HG03108 (cell line): ENCODE measurements around the gene CNTNAP2.
"Not testable (repeated sequence)": the region's sequence is repeated elsewhere in the genome, so short reads cannot be mapped to it uniquely, and the experiment has no call there.

ENCODE experiments used
- ATAC-seq: cut with Tn5 transposase; IDR thresholded peaks from one replicate; pipeline ENCODE4 v1.9.1; 2021; ENCODE audit warnings: moderate library complexity; ENCODE audit not compliant: unreplicated experiment

Gene CNTNAP2

GRCh38 chr7:147801762-147802161 lies 1685.2 kb downstream of the CNTNAP2 start:
- not testable (repeated sequence) for ATAC-seq

GRCh38 chr7:147803151-147803550 lies 1686.5 kb downstream of the CNTNAP2 start:
- ATAC-seq, result no peak

- no peak for ATAC-seq
Observed at GRCh38 chr7:147803606-147804005, 1687.0 kb downstream of the CNTNAP2 start.

GRCh38 chr7:147804032-147804431 lies 1687.4 kb downstream of the CNTNAP2 start:
- ATAC-seq, result no peak

- no peak for ATAC-seq
Observed at GRCh38 chr7:147805996-147806576, 1689.5 kb downstream of the CNTNAP2 start.

GRCh38 chr7:147809786-147810185 lies 1693.2 kb downstream of the CNTNAP2 start:
- ATAC-seq, result no peak

GRCh38 chr7:147810269-147810668 lies 1693.7 kb downstream of the CNTNAP2 start:
- ATAC-seq, result no peak

- ATAC-seq, result no peak
Observed at GRCh38 chr7:147811923-147812322, 1695.3 kb downstream of the CNTNAP2 start.

GRCh38 chr7:147813316-147813715 lies 1696.7 kb downstream of the CNTNAP2 start:
- no peak for ATAC-seq

GRCh38 chr7:147818317-147818716 lies 1701.7 kb downstream of the CNTNAP2 start:
- no peak for ATAC-seq

- no peak for ATAC-seq
Observed at GRCh38 chr7:147824671-147825070, 1708.1 kb downstream of the CNTNAP2 start.

GRCh38 chr7:147829016-147829415 lies 1712.4 kb downstream of the CNTNAP2 start:
- ATAC-seq, result no peak

GRCh38 chr7:147833557-147833956 lies 1717.0 kb downstream of the CNTNAP2 start:
- no peak for ATAC-seq

- no peak for ATAC-seq
Observed at GRCh38 chr7:147833970-147834369, 1717.4 kb downstream of the CNTNAP2 start.

GRCh38 chr7:147852833-147853232 lies 1736.2 kb downstream of the CNTNAP2 start:
- no peak for ATAC-seq

- ATAC-seq, result no peak
Observed at GRCh38 chr7:147857152-147858140, 1740.8 kb downstream of the CNTNAP2 start.

GRCh38 chr7:147858421-147858820 lies 1741.8 kb downstream of the CNTNAP2 start:
- no peak for ATAC-seq

- no peak for ATAC-seq
Observed at GRCh38 chr7:147859033-147859432, 1742.4 kb downstream of the CNTNAP2 start.

GRCh38 chr7:147859486-147859885 lies 1742.9 kb downstream of the CNTNAP2 start:
- ATAC-seq, result no peak

- no peak for ATAC-seq
Observed at GRCh38 chr7:147861058-147861716, 1744.6 kb downstream of the CNTNAP2 start.

- no peak for ATAC-seq
Observed at GRCh38 chr7:147861945-147862344, 1745.3 kb downstream of the CNTNAP2 start.

- no peak for ATAC-seq
Observed at GRCh38 chr7:147869456-147869855, 1752.9 kb downstream of the CNTNAP2 start.
